Fibroblast of villous mesenchyme (primary cell): ENCODE results near the gene AK5. TPM values are rescaled to one million over a fixed set of nuclear protein-coding genes. Genes with fewer than 3 reads are reported as not detected.

Source experiments
- DNase-seq: peaks from one replicate; pipeline ENCODE4 v3.0.0-alpha.2; 2010; ENCODE audit warnings: low read depth
- H3K4me3 ChIP-seq: 2 replicates; pipeline ENCODE4 v1.5.1; 2011; ENCODE audit warnings: low read depth, mild to moderate bottlenecking, low read length
- CTCF ChIP-seq: IDR thresholded peaks from 2 replicates; pipeline ENCODE4 v1.5.1; 2012; ENCODE audit warnings: low read depth, mild to moderate bottlenecking, low read length; ENCODE audit not compliant: insufficient read depth
- total RNA-seq: library from RNA; depleted of rRNA; stranded (reverse); fragments of >200 nt; gene quantifications from 2 replicates; pipeline ENCODE4 v1.2.3, GENCODE V29; 2012

Gene AK5
- total RNA-seq, 1 donor = 123 TPM

GRCh38 chr1:77484334-77484733 is 202.5 kb downstream of the AK5 start:
- no peak overlapping the region for H3K4me3 ChIP-seq
- no peak for TF ChIP-seq CTCF
- no peak for DNase-seq

GRCh38 chr1:77484926-77485325 is 203.1 kb downstream of the AK5 start:
- H3K4me3 ChIP-seq = no peak overlapping the region
- no peak for TF ChIP-seq CTCF

GRCh38 chr1:77487631-77488030 is 205.8 kb downstream of the AK5 start:
- no peak for DNase-seq
- TF ChIP-seq CTCF = no peak
- H3K4me3 ChIP-seq = no peak overlapping the region

More at GRCh38 chr1:77484926-77485325, 203.1 kb downstream of the AK5 start:
- no peak for DNase-seq

GRCh38 chr1:77489910-77490309 is 208.1 kb downstream of the AK5 start:
- no peak for TF ChIP-seq CTCF
- H3K4me3 ChIP-seq = no peak overlapping the region
- peak; percentile 49 for DNase-seq

- DNase-seq = no peak
- no peak for TF ChIP-seq CTCF
- no peak overlapping the region for H3K4me3 ChIP-seq
These were observed 212.2 kb downstream of the AK5 start for GRCh38 chr1:77494026-77494425.

- DNase-seq = no peak
- H3K4me3 ChIP-seq = no peak overlapping the region
- TF ChIP-seq CTCF = no peak
These were observed 217.1 kb downstream of the AK5 start for GRCh38 chr1:77498918-77499317.

GRCh38 chr1:77499466-77499865 is 217.6 kb downstream of the AK5 start:
- TF ChIP-seq CTCF = no peak
- no peak overlapping the region for H3K4me3 ChIP-seq
- no peak for DNase-seq
